BLaER1 (cell line): Measurements from ENCODE around the gene DDIAS.
"Not testable (repeated sequence)": the region's sequence is repeated elsewhere in the genome, so short reads cannot be mapped to it uniquely, and the experiment has no call there.

ENCODE experiments used
- H3K27ac ChIP-seq: shearing (Covaris generic); formaldehyde crosslinking; 2 replicates; pipeline ENCODE4 v1.8.1; 2022
- H3K27me3 ChIP-seq: shearing (Covaris generic); formaldehyde crosslinking; 2 replicates; pipeline ENCODE4 v1.8.1; 2022
- H3K36me3 ChIP-seq: shearing (Covaris generic); formaldehyde crosslinking; 2 replicates; pipeline ENCODE4 v1.8.1; 2022
- H3K4me1 ChIP-seq: shearing (Covaris generic); formaldehyde crosslinking; 2 replicates; pipeline ENCODE4 v1.8.1; 2022
- H3K4me2 ChIP-seq: shearing (Covaris generic); formaldehyde crosslinking; 2 replicates; pipeline ENCODE4 v1.8.1; 2022
- H3K4me3 ChIP-seq: shearing (Covaris generic); formaldehyde crosslinking; 2 replicates; pipeline ENCODE4 v1.8.1; 2022
- H3K9ac ChIP-seq: shearing (Covaris generic); formaldehyde crosslinking; 2 replicates; pipeline ENCODE4 v1.8.1; 2022
- H3K9me3 ChIP-seq: shearing (Covaris generic); formaldehyde crosslinking; 2 replicates; pipeline ENCODE4 v1.8.1; 2022
- H4K20me1 ChIP-seq: shearing (Covaris generic); formaldehyde crosslinking; 2 replicates; pipeline ENCODE4 v1.8.1; 2022
- Cebpa-rat ChIP-seq: shearing (Covaris generic); IDR thresholded peaks from 2 replicates; pipeline ENCODE4 v1.8.1; 2022

DDIAS gene, protein sequence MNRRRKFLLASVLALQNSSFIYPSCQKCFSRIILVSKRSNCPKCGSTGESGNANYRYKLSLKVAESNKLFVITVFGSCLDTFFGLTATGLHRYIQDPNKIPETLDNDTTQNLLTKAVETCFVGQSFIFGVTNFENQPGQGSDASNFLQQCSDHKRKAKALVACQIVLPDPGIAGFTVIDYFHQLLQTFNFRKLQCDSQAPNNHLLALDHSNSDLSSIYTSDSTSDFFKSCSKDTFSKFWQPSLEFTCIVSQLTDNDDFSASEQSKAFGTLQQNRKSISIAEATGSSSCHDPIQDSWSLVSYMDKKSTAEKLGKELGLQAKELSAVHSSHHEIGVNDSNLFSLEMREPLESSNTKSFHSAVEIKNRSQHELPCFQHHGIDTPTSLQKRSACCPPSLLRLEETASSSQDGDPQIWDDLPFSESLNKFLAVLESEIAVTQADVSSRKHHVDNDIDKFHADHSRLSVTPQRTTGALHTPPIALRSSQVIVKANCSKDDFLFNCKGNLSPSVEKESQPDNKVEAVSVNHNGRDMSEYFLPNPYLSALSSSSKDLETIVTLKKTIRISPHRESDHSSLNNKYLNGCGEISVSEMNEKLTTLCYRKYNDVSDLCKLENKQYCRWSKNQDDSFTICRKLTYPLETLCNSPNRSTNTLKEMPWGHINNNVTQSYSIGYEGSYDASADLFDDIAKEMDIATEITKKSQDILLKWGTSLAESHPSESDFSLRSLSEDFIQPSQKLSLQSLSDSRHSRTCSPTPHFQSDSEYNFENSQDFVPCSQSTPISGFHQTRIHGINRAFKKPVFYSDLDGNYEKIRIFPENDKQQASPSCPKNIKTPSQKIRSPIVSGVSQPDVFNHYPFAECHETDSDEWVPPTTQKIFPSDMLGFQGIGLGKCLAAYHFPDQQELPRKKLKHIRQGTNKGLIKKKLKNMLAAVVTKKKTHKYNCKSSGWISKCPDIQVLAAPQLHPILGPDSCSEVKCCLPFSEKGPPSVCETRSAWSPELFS

DNA sequence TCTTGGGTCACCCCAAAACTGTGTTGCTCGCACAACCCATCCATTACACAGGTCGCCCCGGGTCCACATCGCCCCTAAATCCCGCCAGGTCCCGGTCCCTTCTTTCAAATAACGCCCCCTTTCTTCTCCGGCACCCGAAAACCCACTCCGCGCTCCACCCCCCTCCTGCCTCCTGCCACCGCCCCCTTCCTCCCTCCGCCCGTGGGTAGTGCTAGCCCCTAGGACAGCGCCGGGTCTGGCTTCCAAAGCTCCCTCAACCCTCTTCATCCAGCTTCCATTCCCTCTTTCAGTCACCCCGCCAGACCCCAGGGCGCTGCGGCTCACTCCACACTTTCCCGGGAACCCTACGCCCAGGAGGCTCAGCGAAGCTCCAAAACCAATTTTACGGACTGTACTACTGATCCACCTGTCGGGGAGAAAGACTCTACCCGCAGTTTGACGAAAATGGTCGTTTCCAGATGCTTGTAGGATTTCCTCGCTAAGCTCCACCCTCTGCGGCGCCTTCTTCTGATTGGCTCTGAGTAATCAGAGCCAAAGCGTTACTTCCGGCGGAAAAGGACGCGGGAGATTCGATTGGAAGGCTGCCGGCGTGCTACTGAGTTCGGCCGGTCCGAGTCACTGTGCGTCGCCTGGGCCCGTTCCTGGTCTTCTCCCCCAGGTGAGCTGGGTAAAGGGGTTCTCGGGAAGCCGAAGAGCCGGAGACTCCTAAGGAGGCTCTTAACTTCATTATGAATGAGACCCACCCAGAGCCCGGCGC, at the start of gene DDIAS:
Gene DDIAS, plus strand, starts transcription at position 572 of the 757 bp plus-strand sequence. CDS start 13,003 bp downstream, outside the sequence.
- peak within 1 kb of the TSS; percentile 79 for H3K9ac ChIP-seq
- H4K20me1 ChIP-seq, result no peaks in the 10 kb centered on the region
- peak within 1 kb of the TSS; percentile 94 for H3K4me2 ChIP-seq
- peak within 1 kb of the TSS; percentile 80 for H3K4me3 ChIP-seq
- peaks cover 38% of the 10 kb centered on the region for H3K4me1 ChIP-seq
- no peaks in the 10 kb centered on the region for H3K27me3 ChIP-seq
- no peak for TF ChIP-seq Cebpa-rat
- H3K27ac ChIP-seq, result peak within 1 kb of the TSS; percentile 71; the same call in 1 of the 2 replicates
- no peaks in the 10 kb centered on the region for H3K36me3 ChIP-seq
- H3K9me3 ChIP-seq, result no peaks in the 10 kb centered on the region

- Histone ChIP-seq H3K4me2 (no peak overlapping the region), H3K4me1 (no peaks in the 10 kb centered on the region)
Measured at GRCh38 chr11:82854242-82854641, 47.3 kb upstream of the DDIAS start.

GRCh38 chr11:82854916-82855315, 46.6 kb upstream of the DDIAS start:
- H4K20me1 ChIP-seq, H3K36me3 ChIP-seq, H3K4me3 ChIP-seq, H3K4me2 ChIP-seq, H3K9ac ChIP-seq, H3K9me3 ChIP-seq, H3K27me3 ChIP-seq, H3K27ac ChIP-seq, H3K4me1 ChIP-seq: not testable (repeated sequence)

More at GRCh38 chr11:82854242-82854641, 47.3 kb upstream of the DDIAS start:
- Histone ChIP-seq H3K27ac (no peak overlapping the region), H3K27me3 (no peaks in the 10 kb centered on the region), H3K4me3 (no peak overlapping the region), H4K20me1 (no peaks in the 10 kb centered on the region), H3K9me3 (no peaks in the 10 kb centered on the region), H3K36me3 (no peaks in the 10 kb centered on the region), H3K9ac (no peak overlapping the region)
- no peak for TF ChIP-seq Cebpa-rat

DNA sequence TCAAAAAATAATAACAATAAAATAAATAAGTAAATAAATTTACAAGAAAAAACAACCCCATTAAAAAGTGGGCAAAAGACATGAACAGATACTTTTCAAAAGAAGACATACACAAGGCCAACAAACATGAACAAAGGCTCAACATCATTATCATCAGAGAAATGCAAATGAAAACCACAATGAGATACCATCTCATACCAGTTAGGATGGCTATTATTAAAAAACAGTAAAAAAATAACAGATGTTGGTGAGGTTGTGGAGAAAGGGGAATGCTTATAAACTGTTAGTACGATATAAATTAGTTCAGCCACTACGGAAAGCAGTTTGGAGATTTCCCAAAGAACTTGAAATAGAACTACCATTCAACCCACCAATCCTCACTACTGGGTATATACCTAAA, 45.9 kb upstream of the DDIAS start:
- TF ChIP-seq Cebpa-rat, result no peak
- Histone ChIP-seq H3K36me3 (no peaks in the 10 kb centered on the region), H3K9me3 (no peaks in the 10 kb centered on the region), H3K4me3 (no peak overlapping the region), H3K27ac (no peak overlapping the region), H3K4me1 (no peaks in the 10 kb centered on the region), H4K20me1 (no peaks in the 10 kb centered on the region), H3K4me2 (no peak overlapping the region), H3K27me3 (no peaks in the 10 kb centered on the region), H3K9ac (no peak overlapping the region)

GRCh38 chr11:82857145-82857544, 44.4 kb upstream of the DDIAS start:
- Histone ChIP-seq H3K4me3 (no peak overlapping the region), H4K20me1 (no peaks in the 10 kb centered on the region), H3K4me2 (no peak overlapping the region), H3K36me3 (no peaks in the 10 kb centered on the region), H3K9ac (no peak overlapping the region), H3K27me3 (no peaks in the 10 kb centered on the region), H3K27ac (no peak overlapping the region), H3K9me3 (no peaks in the 10 kb centered on the region), H3K4me1 (no peaks in the 10 kb centered on the region)
- TF ChIP-seq Cebpa-rat, result no peak

- no peak overlapping the region for H3K27ac ChIP-seq
- no peak overlapping the region for H3K4me2 ChIP-seq
- H4K20me1 ChIP-seq, result no peaks in the 10 kb centered on the region
- no peaks in the 10 kb centered on the region for H3K27me3 ChIP-seq
- TF ChIP-seq Cebpa-rat, result no peak
- H3K9me3 ChIP-seq, result no peaks in the 10 kb centered on the region
- no peaks in the 10 kb centered on the region for H3K36me3 ChIP-seq
- no peak overlapping the region for H3K9ac ChIP-seq
- no peak overlapping the region for H3K4me3 ChIP-seq
- H3K4me1 ChIP-seq, result no peaks in the 10 kb centered on the region
Measured at GRCh38 chr11:82858133-82858532, 43.4 kb upstream of the DDIAS start.

GRCh38 chr11:82858556-82859091, 42.9 kb upstream of the DDIAS start:
- no peak for TF ChIP-seq Cebpa-rat
- H3K27me3 ChIP-seq, result no peaks in the 10 kb centered on the region
- no peaks in the 10 kb centered on the region for H3K9me3 ChIP-seq
- H4K20me1 ChIP-seq, result no peaks in the 10 kb centered on the region
- no peak overlapping the region for H3K9ac ChIP-seq
- no peak overlapping the region for H3K4me2 ChIP-seq
- no peaks in the 10 kb centered on the region for H3K4me1 ChIP-seq
- no peak overlapping the region for H3K4me3 ChIP-seq
- H3K27ac ChIP-seq, result no peak overlapping the region
- no peaks in the 10 kb centered on the region for H3K36me3 ChIP-seq

- Histone ChIP-seq H3K9me3 (no peaks in the 10 kb centered on the region), H3K27ac (no peak overlapping the region), H4K20me1 (no peaks in the 10 kb centered on the region), H3K9ac (no peak overlapping the region), H3K4me2 (no peak overlapping the region), H3K36me3 (no peaks in the 10 kb centered on the region), H3K4me1 (no peaks in the 10 kb centered on the region), H3K4me3 (no peak overlapping the region), H3K27me3 (no peaks in the 10 kb centered on the region)
- no peak for TF ChIP-seq Cebpa-rat
Measured at GRCh38 chr11:82859750-82860149, 41.8 kb upstream of the DDIAS start.

DNA sequence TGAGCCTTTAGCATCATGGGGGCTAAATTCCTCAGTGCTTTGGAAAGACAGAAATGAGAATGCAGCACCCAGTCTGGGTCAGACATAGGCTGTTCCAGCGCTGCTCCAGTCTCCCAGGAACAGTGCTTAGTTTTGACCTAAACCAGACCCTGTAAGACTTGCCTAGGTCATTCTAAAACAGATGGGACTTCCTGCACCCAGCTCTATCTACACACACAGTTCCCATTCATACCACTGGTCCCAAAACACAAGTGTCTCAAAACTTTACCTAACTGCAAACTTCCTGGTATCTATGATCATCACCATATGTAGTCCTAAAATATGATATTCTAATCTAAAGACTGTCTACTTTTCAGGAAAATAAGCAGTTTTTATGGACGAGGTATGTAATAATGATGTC, 39.2 kb upstream of the DDIAS start:
- no peaks in the 10 kb centered on the region for H3K36me3 ChIP-seq
- no peaks in the 10 kb centered on the region for H3K27me3 ChIP-seq
- H3K4me1 ChIP-seq, result no peaks in the 10 kb centered on the region
- H3K27ac ChIP-seq, result no peak overlapping the region
- H4K20me1 ChIP-seq, result no peaks in the 10 kb centered on the region
- no peak overlapping the region for H3K4me3 ChIP-seq
- H3K9ac ChIP-seq, result no peak overlapping the region
- no peak overlapping the region for H3K4me2 ChIP-seq
- no peaks in the 10 kb centered on the region for H3K9me3 ChIP-seq
- TF ChIP-seq Cebpa-rat, result no peak
